HG03095 (cell line): ENCODE results near the gene CNTNAP5.

Source experiments
- ATAC-seq: cut with Tn5 transposase; IDR thresholded peaks from one replicate; pipeline ENCODE4 v1.9.1; 2021; ENCODE audit warnings: moderate library complexity; ENCODE audit not compliant: unreplicated experiment

CNTNAP5 gene

DNA sequence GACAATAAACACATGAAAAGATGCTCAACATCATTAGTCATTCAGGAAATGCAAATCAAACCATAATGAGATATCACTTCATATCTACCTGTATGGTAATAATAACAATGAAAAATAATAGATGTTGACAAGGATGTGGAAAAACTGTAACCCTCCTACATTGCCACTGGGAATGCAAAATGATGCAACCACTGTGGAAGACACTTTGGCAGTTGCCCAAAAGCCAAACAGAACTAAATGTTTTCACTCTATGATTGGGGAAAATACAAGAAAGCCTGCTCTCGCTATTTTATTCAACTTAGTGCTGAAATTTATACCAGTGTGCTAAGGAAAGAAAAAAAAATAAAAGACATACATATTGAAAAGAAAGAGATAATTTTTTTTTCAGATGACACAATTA, 934.5 kb downstream of the CNTNAP5 start:
- no peak for ATAC-seq

DNA sequence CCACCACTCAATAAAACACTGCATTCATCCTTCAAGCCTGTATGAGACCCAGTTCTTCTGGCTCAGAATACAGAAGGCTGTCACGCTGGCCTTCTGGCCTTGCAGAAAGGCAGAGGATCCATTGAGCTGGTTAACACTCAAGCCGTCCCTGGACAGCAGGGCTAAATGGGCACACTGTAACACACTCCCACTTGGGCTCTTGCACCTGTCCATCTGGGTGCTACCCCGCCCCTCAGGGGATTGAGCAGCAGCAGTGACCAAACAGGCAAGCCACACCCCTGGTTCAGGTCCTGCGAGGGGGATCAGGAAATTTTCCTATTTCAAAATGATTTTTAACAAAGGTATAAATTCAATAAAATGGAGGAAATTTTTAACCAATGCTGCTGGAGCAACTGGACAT, 936.0 kb downstream of the CNTNAP5 start:
- ATAC-seq, result no peak
